ENCODE results near the gene BICDL1. TPM values are rescaled to one million over a fixed set of nuclear protein-coding genes. Genes with fewer than 3 reads are reported as not detected.

Gene BICDL1
- total RNA-seq, 1 experiment from 2014 or later = 22.2 TPM

DNA sequence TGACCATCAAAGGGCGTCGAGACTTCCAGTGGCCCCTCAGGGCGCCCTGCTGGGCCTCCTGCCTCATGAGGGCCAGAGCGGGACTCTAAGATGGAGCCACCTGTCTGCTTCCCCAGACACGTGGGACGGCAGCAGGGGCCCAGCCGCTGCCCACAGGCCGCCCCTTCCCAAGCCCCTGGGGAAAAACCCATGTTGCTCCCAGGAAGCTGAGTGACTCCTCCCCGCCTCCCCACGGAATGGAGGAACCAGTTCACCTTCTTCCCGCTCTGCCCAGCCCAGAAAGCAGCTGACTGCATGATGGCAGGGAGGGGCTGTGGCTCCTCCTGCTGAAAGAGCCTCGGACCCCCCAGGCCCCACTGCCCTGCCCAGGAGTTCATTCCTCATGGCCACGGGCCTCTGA is 112.6 kb downstream of the BICDL1 start:
- TF ChIP-seq SIN3A (IDR thresholded peaks at IDR 0.05; ENCODE audit: borderline replicate concordance, insufficient read depth, low read depth, low read length) (no peak), POLR2AphosphoS5 (IDR thresholded peaks at IDR 0.05; ENCODE audit: low read depth, low read length) (no peak), TCF7L2 (IDR thresholded peaks at IDR 0.05; ENCODE audit: low read depth, low read length) (no peak)
- TF ChIP-seq, protein P1, sequence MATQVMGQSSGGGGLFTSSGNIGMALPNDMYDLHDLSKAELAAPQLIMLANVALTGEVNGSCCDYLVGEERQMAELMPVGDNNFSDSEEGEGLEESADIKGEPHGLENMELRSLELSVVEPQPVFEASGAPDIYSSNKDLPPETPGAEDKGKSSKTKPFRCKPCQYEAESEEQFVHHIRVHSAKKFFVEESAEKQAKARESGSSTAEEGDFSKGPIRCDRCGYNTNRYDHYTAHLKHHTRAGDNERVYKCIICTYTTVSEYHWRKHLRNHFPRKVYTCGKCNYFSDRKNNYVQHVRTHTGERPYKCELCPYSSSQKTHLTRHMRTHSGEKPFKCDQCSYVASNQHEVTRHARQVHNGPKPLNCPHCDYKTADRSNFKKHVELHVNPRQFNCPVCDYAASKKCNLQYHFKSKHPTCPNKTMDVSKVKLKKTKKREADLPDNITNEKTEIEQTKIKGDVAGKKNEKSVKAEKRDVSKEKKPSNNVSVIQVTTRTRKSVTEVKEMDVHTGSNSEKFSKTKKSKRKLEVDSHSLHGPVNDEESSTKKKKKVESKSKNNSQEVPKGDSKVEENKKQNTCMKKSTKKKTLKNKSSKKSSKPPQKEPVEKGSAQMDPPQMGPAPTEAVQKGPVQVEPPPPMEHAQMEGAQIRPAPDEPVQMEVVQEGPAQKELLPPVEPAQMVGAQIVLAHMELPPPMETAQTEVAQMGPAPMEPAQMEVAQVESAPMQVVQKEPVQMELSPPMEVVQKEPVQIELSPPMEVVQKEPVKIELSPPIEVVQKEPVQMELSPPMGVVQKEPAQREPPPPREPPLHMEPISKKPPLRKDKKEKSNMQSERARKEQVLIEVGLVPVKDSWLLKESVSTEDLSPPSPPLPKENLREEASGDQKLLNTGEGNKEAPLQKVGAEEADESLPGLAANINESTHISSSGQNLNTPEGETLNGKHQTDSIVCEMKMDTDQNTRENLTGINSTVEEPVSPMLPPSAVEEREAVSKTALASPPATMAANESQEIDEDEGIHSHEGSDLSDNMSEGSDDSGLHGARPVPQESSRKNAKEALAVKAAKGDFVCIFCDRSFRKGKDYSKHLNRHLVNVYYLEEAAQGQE (IDR thresholded peaks at IDR 0.05; ENCODE audit: insufficient read depth in 1 of 2, low read depth in 2 of 2, low read length in 1 of 2) = no peak
- TF ChIP-seq, protein P2, sequence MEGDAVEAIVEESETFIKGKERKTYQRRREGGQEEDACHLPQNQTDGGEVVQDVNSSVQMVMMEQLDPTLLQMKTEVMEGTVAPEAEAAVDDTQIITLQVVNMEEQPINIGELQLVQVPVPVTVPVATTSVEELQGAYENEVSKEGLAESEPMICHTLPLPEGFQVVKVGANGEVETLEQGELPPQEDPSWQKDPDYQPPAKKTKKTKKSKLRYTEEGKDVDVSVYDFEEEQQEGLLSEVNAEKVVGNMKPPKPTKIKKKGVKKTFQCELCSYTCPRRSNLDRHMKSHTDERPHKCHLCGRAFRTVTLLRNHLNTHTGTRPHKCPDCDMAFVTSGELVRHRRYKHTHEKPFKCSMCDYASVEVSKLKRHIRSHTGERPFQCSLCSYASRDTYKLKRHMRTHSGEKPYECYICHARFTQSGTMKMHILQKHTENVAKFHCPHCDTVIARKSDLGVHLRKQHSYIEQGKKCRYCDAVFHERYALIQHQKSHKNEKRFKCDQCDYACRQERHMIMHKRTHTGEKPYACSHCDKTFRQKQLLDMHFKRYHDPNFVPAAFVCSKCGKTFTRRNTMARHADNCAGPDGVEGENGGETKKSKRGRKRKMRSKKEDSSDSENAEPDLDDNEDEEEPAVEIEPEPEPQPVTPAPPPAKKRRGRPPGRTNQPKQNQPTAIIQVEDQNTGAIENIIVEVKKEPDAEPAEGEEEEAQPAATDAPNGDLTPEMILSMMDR (IDR thresholded peaks at IDR 0.05) = no peak
- BruUV-seq (replicated peaks) = no TSS peak
- no peaks in the 10 kb centered on the region for H3K9me3 ChIP-seq (ENCODE audit: control insufficient read depth, insufficient read depth, low read depth, low read length)
- no peaks in the 10 kb centered on the region for H3K4me1 ChIP-seq (ENCODE audit: control insufficient read depth, insufficient read depth, low read length)
- in situ Hi-C loops (cut with HindIII; ENCODE audit: low pct_unique_long_range_greater_than_20kb, low sequenced_read_pairs) (no loop called here), intact Hi-C loops (cut with micrococcal nuclease; ENCODE audit: unreplicated experiment) (no loop called here)
- DNase-seq (ENCODE audit: low read depth, low spot score) (no peak), ATAC-seq (no peak)
- H3K36me3 ChIP-seq (ENCODE audit: control insufficient read depth, insufficient read depth, low read length) = no peaks in the 10 kb centered on the region; the same call in 1 of the 2 replicates
- no peaks in the 10 kb centered on the region for H3K27me3 ChIP-seq (ENCODE audit: control insufficient read depth, insufficient read depth, low read length)
- ChIA-PET POLR2A (no interaction called here), CTCF (no interaction called here)
- no peak overlapping the region for H3K4me3 ChIP-seq (ENCODE audit: low read depth in 2 of 2, low read length in 2 of 2)
- H3K27ac ChIP-seq (ENCODE audit: low read length) = no peak overlapping the region

DNA sequence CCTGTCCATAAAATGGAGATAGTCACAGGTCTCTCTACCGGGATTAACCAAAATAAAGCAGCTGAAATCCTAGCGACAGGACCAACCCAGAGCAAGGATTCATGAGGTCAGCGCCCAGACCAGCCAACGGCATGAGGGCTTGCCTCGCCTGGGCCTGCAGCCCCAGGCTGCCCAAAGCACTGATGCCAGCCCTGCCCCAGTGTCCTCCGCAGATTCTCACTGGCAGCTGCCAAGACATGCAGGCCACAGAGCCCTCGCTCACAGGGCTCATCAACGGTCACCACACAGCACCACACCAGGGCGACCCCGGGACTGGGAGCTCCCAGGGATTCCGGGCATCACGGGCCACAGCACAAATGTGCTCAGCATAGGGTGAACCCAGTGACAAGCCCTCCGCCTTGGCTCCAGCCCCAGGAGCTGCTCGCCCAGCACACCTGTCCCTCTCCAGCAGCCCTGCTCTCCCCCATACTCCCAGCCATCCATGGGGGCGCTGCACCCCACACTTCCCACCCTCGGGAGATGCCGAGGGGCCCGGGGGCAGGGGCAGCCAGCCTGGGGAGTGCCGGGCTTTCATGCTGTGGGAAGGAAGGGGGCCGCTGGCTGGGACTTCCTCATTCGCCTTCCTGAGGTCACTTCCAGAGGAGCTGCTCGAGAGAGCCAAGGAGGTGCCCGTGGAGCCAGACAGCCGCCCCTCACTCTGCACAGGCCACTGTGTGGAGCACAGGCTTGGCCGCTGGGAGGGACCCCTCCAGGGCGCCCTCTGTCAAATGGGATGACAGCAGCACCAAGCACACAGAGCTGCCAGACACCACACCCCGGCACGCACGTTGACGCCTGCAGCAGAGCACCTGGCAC is 113.4 kb downstream of the BICDL1 start:
- Histone ChIP-seq H3K27ac (ENCODE audit: low read length) (no peak overlapping the region), H3K4me3 (ENCODE audit: low read depth in 2 of 2, low read length in 2 of 2) (no peak overlapping the region), H3K36me3 (ENCODE audit: control insufficient read depth, insufficient read depth, low read length) (no peaks in the 10 kb centered on the region; the same call in 1 of the 2 replicates), H3K9me3 (ENCODE audit: control insufficient read depth, insufficient read depth, low read depth, low read length) (no peaks in the 10 kb centered on the region), H3K27me3 (ENCODE audit: control insufficient read depth, insufficient read depth, low read length) (no peaks in the 10 kb centered on the region), H3K4me1 (ENCODE audit: control insufficient read depth, insufficient read depth, low read length) (no peaks in the 10 kb centered on the region)
- in situ Hi-C loops (cut with HindIII; ENCODE audit: low pct_unique_long_range_greater_than_20kb, low sequenced_read_pairs) (no loop called here), intact Hi-C loops (cut with micrococcal nuclease; ENCODE audit: unreplicated experiment) (no loop called here)
- CTCF ChIA-PET = no interaction called here
- BruUV-seq (replicated peaks) = no TSS peak
- no peak for DNase-seq (ENCODE audit: low read depth, low spot score)
- TF ChIP-seq, protein P1 (IDR thresholded peaks at IDR 0.05; ENCODE audit: insufficient read depth in 1 of 2, low read depth in 2 of 2, low read length in 1 of 2) = no peak
- TF ChIP-seq, protein P2 (IDR thresholded peaks at IDR 0.05) = no peak
- TF ChIP-seq TCF7L2 (IDR thresholded peaks at IDR 0.05; ENCODE audit: low read depth, low read length) (no peak), POLR2AphosphoS5 (IDR thresholded peaks at IDR 0.05; ENCODE audit: low read depth, low read length) (no peak), SIN3A (IDR thresholded peaks at IDR 0.05; ENCODE audit: borderline replicate concordance, insufficient read depth, low read depth, low read length) (no peak)
- peak; percentile 12; the same call in 1 of the 2 replicates for ATAC-seq
- POLR2A ChIA-PET = interaction anchor here (0.6 kb wide), 1 partner anchor 9 kb away, joined by 3 read pairs; no protein-coding TSS in a partner anchor

Measured in Panc1 (cell line).